Activated naive CD8-positive, alpha-beta T cell treated with anti-CD3 and anti-CD28 coated beads, Interleukin-2, amount 10 ng/mL, durations not matched to agents 7 days and 5 days (primary cell): ENCODE results near the gene KMT5C. TPM values are rescaled to one million over a fixed set of nuclear protein-coding genes. Genes with fewer than 3 reads are reported as not detected.

Experiments used
- ATAC-seq: fragments of 150-1000 bp; cut with Tn5 transposase; one replicate; pipeline ENCODE4 v1.10.0; 2021; ENCODE audit warnings: low read depth, moderate library complexity
- POLR2A ChIA-PET: fragments of 350-600 bp; sonication (Branson Sonifier 250); formaldehyde crosslinking; loops from one replicate; lab custom pipeline; 2021; ENCODE audit warnings: antibody characterized with exemption; lab: Charles Lee
- DNase-seq: peaks from one replicate; pipeline ENCODE4 v3.0.0; 2021
- H3K27ac Mint-ChIP-seq: one replicate; pipeline ENCODE4 v1.8.0; 2022; ENCODE audit warnings: mild to moderate bottlenecking, mixed read lengths
- H3K27me3 Mint-ChIP-seq: one replicate; pipeline ENCODE4 v1.8.0; 2022; ENCODE audit warnings: mild to moderate bottlenecking, moderate library complexity, mixed read lengths
- H3K36me3 Mint-ChIP-seq: one replicate; pipeline ENCODE4 v1.8.0; 2021; ENCODE audit warnings: mild to moderate bottlenecking, mixed read lengths
- H3K4me1 Mint-ChIP-seq: one replicate; pipeline ENCODE4 v1.8.0; 2021; ENCODE audit warnings: mixed read lengths
- H3K4me3 Mint-ChIP-seq: one replicate; pipeline ENCODE4 v1.8.0; 2022; ENCODE audit warnings: mild to moderate bottlenecking, moderate library complexity, mixed read lengths
- H3K9me3 Mint-ChIP-seq: one replicate; pipeline ENCODE4 v1.8.0; 2021; ENCODE audit warnings: mixed read lengths
- total RNA-seq, 2 experiments: library from RNA; stranded (reverse); gene quantifications; one replicate each; pipeline ENCODE4 v1.2.3, GENCODE V29; 2021

The KMT5C gene
- total RNA-seq, 2 experiments from 2014 or later: 26.4 to 28.5 TPM

DNA sequence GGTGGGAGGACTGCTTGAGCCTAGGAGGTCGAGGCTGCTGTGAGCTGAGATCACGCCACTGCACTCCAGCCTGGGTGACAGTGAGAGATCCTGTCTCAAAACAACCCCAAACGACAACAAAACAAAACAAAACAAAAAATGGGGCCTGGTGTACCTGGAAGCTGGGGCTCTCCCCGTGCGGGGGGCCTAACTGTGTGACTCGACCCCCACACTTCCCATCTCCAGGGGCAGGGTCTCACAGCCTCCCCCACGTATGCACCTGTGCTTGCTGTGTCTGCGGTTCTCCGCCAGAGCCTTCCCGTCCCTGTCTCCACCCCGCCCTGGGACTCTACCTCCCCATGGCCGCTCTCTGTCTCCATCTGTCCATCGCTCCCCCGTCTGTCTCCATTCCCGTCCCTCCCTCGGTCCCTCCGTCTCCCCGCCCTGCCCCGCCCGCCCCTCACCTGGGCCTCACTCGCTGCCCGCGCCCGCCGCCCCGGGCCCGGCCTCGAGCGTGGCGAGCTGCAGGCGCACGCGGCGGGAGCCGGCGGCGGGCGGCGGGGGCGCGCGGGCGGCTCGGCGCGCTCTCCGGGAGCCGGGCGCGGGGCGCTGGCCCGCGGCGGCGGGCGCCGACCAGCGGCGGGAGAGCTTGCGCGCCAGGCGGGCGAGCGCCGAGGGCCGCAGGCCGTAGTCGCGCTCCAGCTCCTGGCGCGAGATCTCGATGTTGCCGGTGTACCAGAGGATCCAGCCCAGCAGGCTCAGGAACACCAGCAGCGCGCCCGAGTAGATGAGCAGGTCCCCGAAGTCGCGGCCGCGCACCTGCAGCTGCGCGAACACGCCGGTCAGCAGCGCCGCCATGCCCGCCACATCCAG, 43.8 kb downstream of the KMT5C start:
- H3K27me3 Mint-ChIP-seq: no peaks in the 10 kb centered on the region
- ATAC-seq (peak; percentile 4), DNase-seq (peak; percentile 74)
- POLR2A ChIA-PET: interaction anchor here (0.6 to 3.2 kb wide), 28 partner anchors 10 to 271 kb away, joined by 3 to 62 read pairs (median 4); partner anchors contain the start of genes FIZ1, HSPBP1, IL11 and ISOC2
- peaks cover 45% of the 10 kb centered on the region for H3K36me3 Mint-ChIP-seq
- peak overlapping the region; percentile 93 for H3K27ac Mint-ChIP-seq
- peaks cover 41% of the 10 kb centered on the region for H3K4me1 Mint-ChIP-seq
- H3K9me3 Mint-ChIP-seq: peaks cover 2% of the 10 kb centered on the region
- peak overlapping the region; percentile 92 for H3K4me3 Mint-ChIP-seq

DNA sequence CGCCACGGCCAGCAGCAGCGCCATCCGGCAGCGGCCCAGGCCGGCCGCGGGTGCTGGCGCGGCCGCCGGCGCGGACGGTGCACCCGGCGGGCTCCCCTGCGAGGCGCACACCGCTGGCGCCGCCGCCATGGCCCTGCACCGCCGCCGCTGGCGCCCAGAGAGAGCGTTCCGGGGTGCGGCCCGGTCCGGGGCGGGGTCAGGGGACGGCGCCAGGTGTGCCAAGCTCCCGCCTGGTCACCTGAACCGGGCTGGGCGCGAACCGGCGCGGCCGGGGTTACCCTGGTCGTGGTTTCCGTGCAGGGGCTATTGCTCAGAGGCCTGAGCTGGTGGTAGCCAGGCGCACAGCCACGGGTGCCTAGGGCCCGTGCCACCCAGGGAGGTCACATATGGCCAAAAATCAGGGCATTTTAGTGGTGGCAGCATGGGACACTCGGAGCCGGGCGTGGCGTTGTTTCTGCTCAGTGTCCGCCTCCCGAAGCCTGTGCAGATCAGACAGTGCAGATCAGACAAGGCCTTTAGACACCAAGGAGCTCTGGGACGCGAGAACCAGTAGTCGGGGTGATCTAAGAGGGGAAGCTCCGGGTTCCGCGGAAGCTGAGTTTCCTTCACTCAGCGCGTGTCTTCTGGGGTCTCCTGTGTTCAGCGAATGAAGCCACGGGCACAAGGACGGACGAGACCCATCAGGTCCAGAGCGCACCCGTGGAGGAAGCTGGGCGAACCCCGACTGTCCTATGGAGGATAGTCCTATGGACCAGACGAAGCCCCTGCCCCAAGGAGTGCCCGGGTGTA, 44.6 kb downstream of the KMT5C start, which contains the start of gene TMEM238:
Gene TMEM238, minus strand, starts transcription at position 162 of the 789 bp plus-strand sequence. Its CDS starts 33 bp downstream, at position 129.
- Mint-ChIP-seq H3K9me3 (peaks cover 2% of the 10 kb centered on the region), H3K27ac (peak within 1 kb of the TSS; percentile 99), H3K4me3 (peak within 1 kb of the TSS; percentile 100), H3K36me3 (peaks cover 49% of the 10 kb centered on the region), H3K27me3 (no peaks in the 10 kb centered on the region), H3K4me1 (peaks cover 47% of the 10 kb centered on the region)
- peak; percentile 76 for DNase-seq
- POLR2A ChIA-PET: interaction anchor here (0.6 to 3.2 kb wide), 28 partner anchors 9 to 270 kb away, joined by 3 to 62 read pairs (median 4); partner anchors contain the start of genes FIZ1, HSPBP1, IL11 and ISOC2
- ATAC-seq: peak; percentile 3

DNA sequence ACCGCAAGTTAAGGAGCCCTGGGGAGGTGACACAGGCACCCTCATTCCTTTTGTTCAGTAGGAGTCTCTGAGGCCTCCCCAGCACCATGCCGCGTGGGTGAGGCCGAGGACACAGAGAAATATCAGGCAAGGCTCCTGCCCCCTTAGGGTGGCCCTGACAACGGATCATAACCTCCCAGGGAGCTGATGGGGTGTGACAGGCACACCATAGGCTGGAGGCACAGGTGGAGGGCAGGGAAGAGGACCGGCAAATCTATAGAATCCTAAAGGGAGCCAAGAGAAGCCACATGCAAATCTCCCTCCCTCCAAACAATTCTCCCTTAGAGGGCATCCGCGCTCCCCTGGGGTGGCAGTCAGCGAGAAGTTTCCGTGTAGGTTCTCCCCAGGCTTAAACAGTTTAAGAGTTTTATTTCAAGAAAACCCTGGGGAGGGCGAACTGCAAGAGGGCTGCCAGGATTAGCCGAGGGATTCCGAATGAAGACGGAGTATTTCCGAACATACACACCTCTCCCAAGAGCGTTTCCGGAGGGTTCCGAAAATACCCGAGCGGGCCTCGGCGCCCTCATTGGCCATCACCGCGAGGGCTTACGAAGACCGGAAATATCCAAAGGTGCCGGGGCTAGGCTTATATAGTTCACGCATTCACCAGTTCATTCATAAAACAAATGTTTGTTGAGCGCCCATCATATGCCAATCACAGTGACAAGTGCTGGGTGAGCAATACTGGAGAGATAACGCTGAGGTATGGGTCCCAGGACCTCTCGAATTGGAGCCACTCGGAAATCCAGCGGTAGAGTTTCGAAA, 45.4 kb downstream of the KMT5C start:
- peaks cover 52% of the 10 kb centered on the region for H3K36me3 Mint-ChIP-seq
- POLR2A ChIA-PET: interaction anchor here (1.0 to 11.0 kb wide), 19 partner anchors 8 to 257 kb away, joined by 3 to 211 read pairs (median 7); partner anchors contain the start of genes IL11, KMT5C, PPP6R1 and UBE2S
- no peaks in the 10 kb centered on the region for H3K27me3 Mint-ChIP-seq
- H3K4me3 Mint-ChIP-seq: peak overlapping the region; percentile 100
- peaks cover 51% of the 10 kb centered on the region for H3K4me1 Mint-ChIP-seq
- H3K27ac Mint-ChIP-seq: peak overlapping the region; percentile 99
- DNase-seq (peak; percentile 94), ATAC-seq (peak; percentile 79)
- H3K9me3 Mint-ChIP-seq: peaks cover 2% of the 10 kb centered on the region

DNA sequence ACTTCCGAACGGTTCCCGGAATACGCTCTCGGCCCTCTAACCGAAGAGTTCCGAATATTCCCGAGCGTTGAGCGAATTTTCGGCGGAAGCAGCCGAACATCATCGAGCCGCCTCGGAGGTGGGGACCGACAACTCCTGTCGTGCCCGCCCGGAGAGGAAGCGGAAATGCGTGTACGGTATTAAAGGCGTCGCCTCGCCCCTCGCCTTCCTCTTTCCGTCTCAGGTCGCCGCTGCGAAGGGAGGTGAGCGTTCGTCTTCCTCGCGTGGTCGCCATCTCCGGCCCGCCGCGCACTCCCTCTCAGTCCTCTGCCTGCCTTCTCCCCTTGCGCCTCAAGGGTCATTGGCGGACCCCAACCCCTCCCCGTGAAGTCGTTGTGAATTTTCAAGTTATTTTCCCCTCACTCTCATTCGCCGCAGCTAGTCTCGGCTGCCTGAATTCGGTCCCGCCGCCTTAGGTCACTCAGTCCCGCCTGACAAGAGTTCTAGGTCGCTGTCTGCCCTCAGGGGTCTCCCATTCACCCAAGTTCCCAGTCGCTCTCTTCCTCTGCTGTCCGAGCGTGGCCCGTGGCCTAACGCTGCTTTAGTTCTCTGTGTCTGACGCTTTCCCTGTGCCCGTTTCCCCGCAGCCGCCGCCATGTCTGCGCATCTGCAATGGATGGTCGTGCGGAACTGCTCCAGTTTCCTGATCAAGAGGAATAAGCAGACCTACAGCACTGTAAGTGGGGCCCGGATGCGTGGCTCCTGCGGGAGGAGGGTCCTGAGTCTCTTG, 46.2 kb downstream of the KMT5C start, which contains the start of gene RPL28:
Gene RPL28, plus strand, starts transcription at position 209 of the 769 bp plus-strand sequence. Its CDS starts 426 bp downstream, at position 635.
- Mint-ChIP-seq H3K4me3 (peak within 1 kb of the TSS; percentile 100), H3K4me1 (peaks cover 53% of the 10 kb centered on the region), H3K36me3 (peaks cover 48% of the 10 kb centered on the region), H3K27ac (peak within 1 kb of the TSS; percentile 99), H3K9me3 (peaks cover 2% of the 10 kb centered on the region), H3K27me3 (no peaks in the 10 kb centered on the region)
- DNase-seq: peak; percentile 96
- ATAC-seq: peak; percentile 74
- POLR2A ChIA-PET: interaction anchor here (1.1 to 11.0 kb wide), 5 partner anchors 18 to 131 kb away, joined by 3 to 211 read pairs (median 7); partner anchors contain the start of genes KMT5C and UBE2S

DNA sequence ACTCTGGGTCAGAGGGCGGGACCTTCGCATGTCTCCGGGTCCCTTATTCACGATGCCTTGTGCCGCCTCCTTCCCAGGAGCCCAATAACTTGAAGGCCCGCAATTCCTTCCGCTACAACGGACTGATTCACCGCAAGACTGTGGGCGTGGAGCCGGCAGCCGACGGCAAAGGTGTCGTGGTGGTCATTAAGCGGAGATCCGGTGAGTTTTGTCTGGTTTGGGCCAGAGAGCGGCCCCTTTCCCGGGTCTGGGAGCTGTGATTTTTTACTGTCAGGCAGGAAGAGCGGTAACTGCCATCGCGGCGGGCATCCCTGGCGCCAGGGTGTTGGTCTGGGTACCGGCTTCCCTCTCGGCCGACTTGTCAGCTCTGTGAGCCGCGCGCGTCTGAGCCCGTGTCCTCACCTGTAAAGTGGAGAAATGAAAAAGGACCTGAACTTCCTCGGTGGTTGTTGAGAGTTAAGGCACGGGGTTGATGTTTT, 46.9 kb downstream of the KMT5C start:
- peaks cover 46% of the 10 kb centered on the region for H3K36me3 Mint-ChIP-seq
- DNase-seq (no peak), ATAC-seq (no peak)
- H3K4me1 Mint-ChIP-seq: peaks cover 51% of the 10 kb centered on the region
- peaks cover under 1% of the 10 kb centered on the region for H3K9me3 Mint-ChIP-seq
- H3K27ac Mint-ChIP-seq: peak overlapping the region; percentile 99
- no peaks in the 10 kb centered on the region for H3K27me3 Mint-ChIP-seq
- peak overlapping the region; percentile 100 for H3K4me3 Mint-ChIP-seq
- POLR2A ChIA-PET: interaction anchor here (0.6 to 11.0 kb wide), 7 partner anchors 17 to 414 kb away, joined by 3 to 211 read pairs (median 4); partner anchors contain the start of genes KMT5C and UBE2S

DNA sequence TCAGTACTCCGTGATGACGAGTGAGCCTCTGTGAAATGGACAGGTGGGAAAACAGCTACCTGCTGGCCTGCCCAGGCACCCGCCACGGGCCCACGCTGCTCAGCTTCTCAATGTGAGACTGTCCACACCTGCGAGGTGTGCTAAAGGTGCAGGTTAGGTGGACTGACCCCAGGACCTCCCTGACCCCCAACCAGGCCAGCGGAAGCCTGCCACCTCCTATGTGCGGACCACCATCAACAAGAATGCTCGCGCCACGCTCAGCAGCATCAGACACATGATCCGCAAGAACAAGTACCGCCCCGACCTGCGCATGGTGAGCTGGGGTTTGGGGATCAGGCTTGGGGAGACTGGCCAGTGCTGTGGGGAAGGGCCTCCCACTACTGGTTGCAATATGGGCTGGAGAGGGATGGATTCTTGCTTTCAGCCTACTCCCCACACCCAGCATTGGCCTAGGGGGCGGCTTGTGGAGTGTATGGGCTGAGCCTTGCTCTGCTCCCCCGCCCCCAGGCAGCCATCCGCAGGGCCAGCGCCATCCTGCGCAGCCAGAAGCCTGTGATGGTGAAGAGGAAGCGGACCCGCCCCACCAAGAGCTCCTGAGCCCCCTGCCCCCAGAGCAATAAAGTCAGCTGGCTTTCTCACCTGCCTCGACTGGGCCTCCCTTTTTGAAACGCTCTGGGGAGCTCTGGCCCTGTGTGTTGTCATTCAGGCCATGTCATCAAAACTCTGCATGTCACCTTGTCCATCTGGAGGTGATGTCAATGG, 48.2 kb downstream of the KMT5C start:
- Mint-ChIP-seq H3K36me3 (peaks cover 36% of the 10 kb centered on the region), H3K4me1 (peaks cover 39% of the 10 kb centered on the region), H3K4me3 (peak overlapping the region; percentile 100), H3K27me3 (no peaks in the 10 kb centered on the region), H3K9me3 (no peaks in the 10 kb centered on the region), H3K27ac (peak overlapping the region; percentile 54)
- no peak for ATAC-seq
- DNase-seq: no peak
- POLR2A ChIA-PET: interaction anchor here (1.2 to 11.0 kb wide), 3 partner anchors 16 to 133 kb away, joined by 3 to 211 read pairs (median 19); partner anchors contain the start of gene UBE2S

DNA sequence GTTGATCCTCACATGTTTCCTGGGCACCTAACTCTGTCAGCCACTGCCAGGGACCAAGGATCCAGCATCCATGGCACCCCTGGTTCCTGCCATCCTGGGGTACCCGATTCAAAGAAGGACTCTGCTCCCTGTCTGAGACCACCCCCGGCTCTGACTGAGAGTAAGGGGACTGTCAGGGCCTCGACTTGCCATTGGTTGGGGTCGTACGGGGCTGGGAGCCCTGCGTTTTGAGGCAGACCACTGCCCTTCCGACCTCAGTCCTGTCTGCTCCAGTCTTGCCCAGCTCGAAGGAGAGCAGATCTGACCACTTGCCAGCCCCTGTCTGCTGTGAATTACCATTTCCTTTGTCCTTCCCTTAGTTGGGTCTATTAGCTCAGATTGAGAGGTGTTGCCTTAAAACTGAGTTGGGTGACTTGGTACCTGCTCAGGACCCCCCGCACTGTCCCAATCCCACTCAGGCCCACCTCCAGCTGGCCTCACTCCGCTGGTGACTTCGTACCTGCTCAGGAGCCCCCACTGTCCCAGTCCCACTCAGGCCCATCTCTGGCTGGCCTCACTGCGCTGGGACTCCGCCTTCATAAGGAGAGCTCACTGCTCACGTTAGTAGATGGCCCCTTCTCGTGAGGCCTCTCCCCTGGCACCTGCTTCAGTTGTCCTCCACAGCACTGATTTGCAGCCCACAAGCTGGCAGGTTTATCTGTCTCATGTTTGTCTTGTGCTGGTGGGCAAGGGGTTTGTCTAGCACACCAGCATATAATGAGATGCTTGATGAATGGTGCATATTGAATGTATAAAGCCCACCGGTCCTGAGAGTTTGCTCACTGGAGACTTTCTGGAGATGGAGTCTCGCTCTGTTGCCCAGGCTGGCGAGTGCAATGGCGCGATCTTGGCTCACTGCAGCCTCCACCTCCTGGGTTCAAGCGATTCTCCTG, 50.0 kb downstream of the KMT5C start:
- POLR2A ChIA-PET: interaction anchor here (0.8 to 11.0 kb wide), 3 partner anchors 14 to 1200 kb away, joined by 3 to 211 read pairs (median 19); partner anchors contain the start of genes MBOAT7 and UBE2S
- no peak for DNase-seq
- H3K4me1 Mint-ChIP-seq: peaks cover 31% of the 10 kb centered on the region
- peak overlapping the region; percentile 54 for H3K27ac Mint-ChIP-seq
- H3K27me3 Mint-ChIP-seq: no peaks in the 10 kb centered on the region
- peaks cover 34% of the 10 kb centered on the region for H3K36me3 Mint-ChIP-seq
- no peak for ATAC-seq
- H3K9me3 Mint-ChIP-seq: no peaks in the 10 kb centered on the region
- H3K4me3 Mint-ChIP-seq: peak overlapping the region; percentile 40

DNA sequence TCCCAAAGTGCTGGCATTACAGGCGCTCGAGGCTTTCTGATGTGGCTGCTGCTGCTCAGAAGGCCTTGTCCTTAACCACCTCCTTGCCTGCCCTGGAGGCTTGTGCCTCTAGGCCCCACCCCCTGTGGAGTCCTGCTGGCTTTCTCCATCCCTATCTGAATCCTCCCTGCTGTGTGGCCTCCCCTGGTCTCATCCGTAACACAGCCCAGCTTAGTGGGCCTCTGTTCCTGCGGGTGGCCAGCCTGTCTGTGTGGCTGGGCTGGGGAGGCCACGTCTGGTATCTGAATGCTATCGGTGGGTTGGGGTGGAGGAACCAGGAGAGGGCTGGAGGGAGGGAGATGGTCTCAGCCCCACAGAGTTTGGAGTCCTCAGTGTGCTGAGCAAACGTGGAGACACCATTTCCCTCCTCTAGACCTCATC, 50.8 kb downstream of the KMT5C start:
- H3K4me1 Mint-ChIP-seq: peaks cover 28% of the 10 kb centered on the region
- ATAC-seq (no peak), DNase-seq (no peak)
- no peaks in the 10 kb centered on the region for H3K9me3 Mint-ChIP-seq
- H3K36me3 Mint-ChIP-seq: peaks cover 34% of the 10 kb centered on the region
- no peaks in the 10 kb centered on the region for H3K27me3 Mint-ChIP-seq
- H3K27ac Mint-ChIP-seq: no peak overlapping the region
- POLR2A ChIA-PET: interaction anchor here (0.6 to 11.0 kb wide), 4 partner anchors 13 to 453 kb away, joined by 3 to 211 read pairs (median 12); partner anchors contain the start of genes UBE2S and ZNF628
- H3K4me3 Mint-ChIP-seq: no peak overlapping the region

DNA sequence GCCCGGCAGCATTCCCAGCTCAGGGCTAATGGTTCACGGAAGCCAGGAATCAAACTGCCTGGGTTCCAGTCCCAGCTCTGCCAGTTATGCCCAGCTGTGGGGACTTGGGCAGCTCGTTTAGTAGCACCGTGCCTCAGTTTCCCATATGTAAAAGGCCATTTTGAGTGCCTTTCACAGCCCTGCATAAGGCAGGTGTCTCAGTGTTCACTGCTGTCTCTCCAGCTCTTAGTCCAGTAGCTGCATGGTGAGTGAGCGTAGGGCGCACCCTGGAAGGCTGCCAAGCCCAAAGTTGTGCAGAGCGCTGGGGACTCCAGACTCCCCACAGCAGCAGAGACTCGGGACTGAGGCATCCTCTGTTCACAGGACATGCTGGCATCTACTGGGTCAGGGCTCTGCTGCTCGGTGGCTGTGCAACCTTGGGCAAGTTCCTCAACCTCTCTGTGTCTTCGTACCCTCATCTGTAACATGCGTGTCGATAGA, 51.6 kb downstream of the KMT5C start:
- ATAC-seq (no peak), DNase-seq (no peak)
- Mint-ChIP-seq H3K4me1 (peaks cover 28% of the 10 kb centered on the region), H3K27ac (no peak overlapping the region), H3K4me3 (no peak overlapping the region), H3K27me3 (no peaks in the 10 kb centered on the region), H3K36me3 (peaks cover 28% of the 10 kb centered on the region), H3K9me3 (no peaks in the 10 kb centered on the region)
- POLR2A ChIA-PET: interaction anchor here (0.6 to 11.0 kb wide), 3 partner anchors 12 to 454 kb away, joined by 3 to 211 read pairs (median 6); partner anchors contain the start of genes UBE2S and ZNF628
